ENCODE measurements around the gene ESPN. TPM values are rescaled to one million over a fixed set of nuclear protein-coding genes. Genes with fewer than 3 reads are reported as not detected.
A peak's percentile ranks its signal among the peaks of the same experiment; 100 is the strongest.

ESPN gene
- polyA plus RNA-seq, 1 of the 3 experiments (the other 2 are of a cell fraction): 0.33 TPM

DNA sequence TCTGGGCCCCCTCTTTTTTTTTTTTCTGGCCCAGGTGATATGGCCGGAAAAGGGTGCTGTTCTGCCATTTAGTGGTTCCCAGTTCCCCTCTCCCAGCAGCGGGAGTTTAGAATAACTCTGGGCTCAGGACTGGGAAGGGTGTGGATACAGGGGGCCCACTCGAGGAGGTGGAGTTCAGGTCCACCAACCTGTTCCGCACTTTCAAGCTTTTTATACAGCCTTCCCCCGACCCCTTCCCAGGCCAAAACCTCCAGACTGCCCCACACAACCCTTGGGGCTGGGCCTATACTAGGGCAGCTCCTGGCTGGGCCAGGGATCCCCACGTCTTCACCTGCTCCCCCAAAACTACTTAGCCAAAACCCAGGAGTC lies 66.5 kb downstream of the ESPN start (continued):
- TF ChIP-seq, protein P1, sequence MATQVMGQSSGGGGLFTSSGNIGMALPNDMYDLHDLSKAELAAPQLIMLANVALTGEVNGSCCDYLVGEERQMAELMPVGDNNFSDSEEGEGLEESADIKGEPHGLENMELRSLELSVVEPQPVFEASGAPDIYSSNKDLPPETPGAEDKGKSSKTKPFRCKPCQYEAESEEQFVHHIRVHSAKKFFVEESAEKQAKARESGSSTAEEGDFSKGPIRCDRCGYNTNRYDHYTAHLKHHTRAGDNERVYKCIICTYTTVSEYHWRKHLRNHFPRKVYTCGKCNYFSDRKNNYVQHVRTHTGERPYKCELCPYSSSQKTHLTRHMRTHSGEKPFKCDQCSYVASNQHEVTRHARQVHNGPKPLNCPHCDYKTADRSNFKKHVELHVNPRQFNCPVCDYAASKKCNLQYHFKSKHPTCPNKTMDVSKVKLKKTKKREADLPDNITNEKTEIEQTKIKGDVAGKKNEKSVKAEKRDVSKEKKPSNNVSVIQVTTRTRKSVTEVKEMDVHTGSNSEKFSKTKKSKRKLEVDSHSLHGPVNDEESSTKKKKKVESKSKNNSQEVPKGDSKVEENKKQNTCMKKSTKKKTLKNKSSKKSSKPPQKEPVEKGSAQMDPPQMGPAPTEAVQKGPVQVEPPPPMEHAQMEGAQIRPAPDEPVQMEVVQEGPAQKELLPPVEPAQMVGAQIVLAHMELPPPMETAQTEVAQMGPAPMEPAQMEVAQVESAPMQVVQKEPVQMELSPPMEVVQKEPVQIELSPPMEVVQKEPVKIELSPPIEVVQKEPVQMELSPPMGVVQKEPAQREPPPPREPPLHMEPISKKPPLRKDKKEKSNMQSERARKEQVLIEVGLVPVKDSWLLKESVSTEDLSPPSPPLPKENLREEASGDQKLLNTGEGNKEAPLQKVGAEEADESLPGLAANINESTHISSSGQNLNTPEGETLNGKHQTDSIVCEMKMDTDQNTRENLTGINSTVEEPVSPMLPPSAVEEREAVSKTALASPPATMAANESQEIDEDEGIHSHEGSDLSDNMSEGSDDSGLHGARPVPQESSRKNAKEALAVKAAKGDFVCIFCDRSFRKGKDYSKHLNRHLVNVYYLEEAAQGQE (IDR thresholded peaks at IDR 0.05; ENCODE audit: low read depth, low read length): no peak
- no peak for TF ChIP-seq USF1 (IDR thresholded peaks at IDR 0.05; ENCODE audit: borderline replicate concordance, low read depth)
- TF ChIP-seq TAF1 (IDR thresholded peaks at IDR 0.05; ENCODE audit: borderline replicate concordance, low read depth, low read length): no peak
- TF ChIP-seq RFX5 (IDR thresholded peaks at IDR 0.05; ENCODE audit: low read length): no peak
- no peak for TF ChIP-seq EZH2phosphoT487 (IDR thresholded peaks at IDR 0.05; ENCODE audit: borderline replicate concordance, low read depth)
- TF ChIP-seq EP300 (IDR thresholded peaks at IDR 0.05; ENCODE audit: borderline replicate concordance in 1 of 2, low read depth in 1 of 2, low read length in 1 of 2): no peak
- no peak for TF ChIP-seq FOXM1 (IDR thresholded peaks at IDR 0.05; ENCODE audit: low read depth)
- TF ChIP-seq GABPA (IDR thresholded peaks at IDR 0.05; ENCODE audit: low read depth): no peak
- no peak for TF ChIP-seq NRF1 (IDR thresholded peaks at IDR 0.05; ENCODE audit: low read depth, low read length)

- POLR2A ChIA-PET: interaction anchor here (0.7 to 2.1 kb wide), 6 partner anchors 11 to 294 kb away, joined by 3 to 6 read pairs (median 3); partner anchors contain the start of gene CAMTA1
- CTCF ChIA-PET: interaction anchor here (1.2 to 16.2 kb wide), 7 partner anchors 14 to 257 kb away, joined by 3 to 439 read pairs (median 15); partner anchors contain the start of genes NOL9 and TAS1R1
- H2AFZ ChIP-seq (ENCODE audit: low read depth): peak within 1 kb of the TSS; percentile 81; the same call in 1 of the 2 replicates
Measured at GRCh38 chr1:6491480-6491962, 66.9 kb downstream of the ESPN start, which contains the start of gene PLEKHG5. Gene PLEKHG5, minus strand, starts transcription at chr1:6491667. Its CDS starts 14,096 bp downstream, at chr1:6477571.

More at GRCh38 chr1:6491480-6491962, 66.9 kb downstream of the ESPN start, which contains the start of gene PLEKHG5:
- Histone ChIP-seq H3K27me3 (ENCODE audit: insufficient read depth) (no peaks in the 10 kb centered on the region), H3K9me2 (no peaks in the 10 kb centered on the region), H3K27ac (ENCODE audit: low read depth in 2 of 2, low read length in 1 of 2) (peak within 1 kb of the TSS; percentile 74 to 79), H3K9me3 (no peaks in the 10 kb centered on the region), H3K4me2 (peak within 1 kb of the TSS; percentile 100), H3K4me1 (ENCODE audit: control insufficient read depth in 1 of 2, insufficient read depth in 2 of 2, low read depth in 1 of 2, low read length in 1 of 2) (peaks cover 0 to 58% of the 10 kb centered on the region in 2 experiments; a peak in 2 of 4 replicates), H3K36me3 (replicated peaks in 1 of 2; ENCODE audit: control insufficient read depth in 1 of 2, insufficient read depth in 2 of 2, low read length in 1 of 2) (no peaks in the 10 kb centered on the region), H3K9ac (peak within 1 kb of the TSS; percentile 83), H3F3A (replicated peaks; ENCODE audit: insufficient read depth) (peaks cover 27% of the 10 kb centered on the region), H3K4me3 (ENCODE audit: low read depth in 2 of 2, low read length in 1 of 2) (peak within 1 kb of the TSS; percentile 75 to 76), H3K79me2 (ENCODE audit: insufficient read depth) (peaks cover 32% of the 10 kb centered on the region; the same call in 1 of the 2 replicates), H4K20me1 (ENCODE audit: insufficient read depth) (no peaks in the 10 kb centered on the region)
- DNase-seq: no peak
- WGBS (ENCODE audit: low lambda C conversion rate): 20% methylated on average over 6 of the region's 6 CpGs
- TF ChIP-seq FOSL2 (IDR thresholded peaks at IDR 0.05; ENCODE audit: borderline replicate concordance, low read depth) (peak; percentile 64; the same call in 1 of the 2 replicates), NRF1 (IDR thresholded peaks at IDR 0.05; ENCODE audit: low read depth, low read length) (no peak), TCF12 (IDR thresholded peaks at IDR 0.05) (peak; percentile 10; the same call in 1 of the 2 replicates), GATA2 (CRISPR knock-in tag; IDR thresholded peaks at IDR 0.05) (no peak), POLR2AphosphoS5 (IDR thresholded peaks at IDR 0.05; ENCODE audit: low read depth, low read length) (peak; percentile 12; the same call in 1 of the 2 replicates)
- TF ChIP-seq, protein P2, sequence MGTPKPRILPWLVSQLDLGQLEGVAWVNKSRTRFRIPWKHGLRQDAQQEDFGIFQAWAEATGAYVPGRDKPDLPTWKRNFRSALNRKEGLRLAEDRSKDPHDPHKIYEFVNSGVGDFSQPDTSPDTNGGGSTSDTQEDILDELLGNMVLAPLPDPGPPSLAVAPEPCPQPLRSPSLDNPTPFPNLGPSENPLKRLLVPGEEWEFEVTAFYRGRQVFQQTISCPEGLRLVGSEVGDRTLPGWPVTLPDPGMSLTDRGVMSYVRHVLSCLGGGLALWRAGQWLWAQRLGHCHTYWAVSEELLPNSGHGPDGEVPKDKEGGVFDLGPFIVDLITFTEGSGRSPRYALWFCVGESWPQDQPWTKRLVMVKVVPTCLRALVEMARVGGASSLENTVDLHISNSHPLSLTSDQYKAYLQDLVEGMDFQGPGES (IDR thresholded peaks at IDR 0.05; ENCODE audit: low read depth, low read length): no peak
- TF ChIP-seq, protein P3, sequence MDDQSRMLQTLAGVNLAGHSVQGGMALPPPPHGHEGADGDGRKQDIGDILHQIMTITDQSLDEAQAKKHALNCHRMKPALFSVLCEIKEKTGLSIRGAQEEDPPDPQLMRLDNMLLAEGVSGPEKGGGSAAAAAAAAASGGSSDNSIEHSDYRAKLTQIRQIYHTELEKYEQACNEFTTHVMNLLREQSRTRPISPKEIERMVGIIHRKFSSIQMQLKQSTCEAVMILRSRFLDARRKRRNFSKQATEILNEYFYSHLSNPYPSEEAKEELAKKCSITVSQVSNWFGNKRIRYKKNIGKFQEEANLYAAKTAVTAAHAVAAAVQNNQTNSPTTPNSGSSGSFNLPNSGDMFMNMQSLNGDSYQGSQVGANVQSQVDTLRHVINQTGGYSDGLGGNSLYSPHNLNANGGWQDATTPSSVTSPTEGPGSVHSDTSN (IDR thresholded peaks at IDR 0.05): no peak

Measured in SK-N-SH (cell line).